ENCODE results near the gene PLRG1.

GRCh38 chr4:154564311-154564710 lies 14.1 kb upstream of the PLRG1 start:
- TF ChIP-seq CTCF (IDR thresholded peaks at IDR 0.05; ENCODE audit: low read depth, low read length) (no peak), POLR2A (IDR thresholded peaks at IDR 0.05; ENCODE audit: extremely low read depth, insufficient read length) (no peak), MAX (IDR thresholded peaks at IDR 0.05; ENCODE audit: low read depth, low read length) (no peak)
